Vagina (tissue), 2 donors: Measurements from ENCODE around the gene MIOS.

Experiments used
- POLR2A ChIP-seq, 2 donors: fragments of 450-650 bp; IDR thresholded peaks; one replicate each; pipeline ENCODE4 v1.6.1; 2017; ENCODE audit warnings: antibody characterized with exemption in 2 of 2, mild to moderate bottlenecking in 2 of 2, moderate library complexity in 2 of 2
- TF ChIP-seq, protein P1 (sequence below), 3 experiments: fragments of 450-650 bp in 2 of 3; fragments of 200-600 bp in 1 of 3; sonication (generic) in 1 of 3; IDR thresholded peaks; one replicate each; pipeline ENCODE4 v1.5.1; 2017 to 2019; ENCODE audit warnings: antibody characterized with exemption in 3 of 3, mild to moderate bottlenecking in 2 of 3, moderate library complexity in 2 of 3

DNA sequence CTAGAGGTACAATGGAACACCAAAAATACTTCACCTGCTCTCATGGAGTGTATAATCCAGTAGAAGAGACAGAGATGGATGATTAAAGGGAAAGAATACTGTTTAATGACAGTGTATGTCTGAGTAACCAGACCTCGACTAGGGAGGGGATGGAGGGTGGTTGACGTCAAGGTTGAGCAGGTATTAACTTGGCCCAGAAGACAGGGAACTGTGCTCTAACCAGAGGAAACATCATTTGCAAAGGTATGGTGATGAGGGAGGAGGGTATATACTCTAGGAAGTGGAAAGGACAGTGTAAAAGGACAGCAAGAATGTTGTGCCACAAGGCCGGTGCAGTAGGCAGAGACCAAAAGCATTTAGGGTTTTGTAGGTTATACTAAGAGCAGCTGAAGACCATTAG lies 2.9 kb downstream of the MIOS start:
- TF ChIP-seq, protein P1, sequence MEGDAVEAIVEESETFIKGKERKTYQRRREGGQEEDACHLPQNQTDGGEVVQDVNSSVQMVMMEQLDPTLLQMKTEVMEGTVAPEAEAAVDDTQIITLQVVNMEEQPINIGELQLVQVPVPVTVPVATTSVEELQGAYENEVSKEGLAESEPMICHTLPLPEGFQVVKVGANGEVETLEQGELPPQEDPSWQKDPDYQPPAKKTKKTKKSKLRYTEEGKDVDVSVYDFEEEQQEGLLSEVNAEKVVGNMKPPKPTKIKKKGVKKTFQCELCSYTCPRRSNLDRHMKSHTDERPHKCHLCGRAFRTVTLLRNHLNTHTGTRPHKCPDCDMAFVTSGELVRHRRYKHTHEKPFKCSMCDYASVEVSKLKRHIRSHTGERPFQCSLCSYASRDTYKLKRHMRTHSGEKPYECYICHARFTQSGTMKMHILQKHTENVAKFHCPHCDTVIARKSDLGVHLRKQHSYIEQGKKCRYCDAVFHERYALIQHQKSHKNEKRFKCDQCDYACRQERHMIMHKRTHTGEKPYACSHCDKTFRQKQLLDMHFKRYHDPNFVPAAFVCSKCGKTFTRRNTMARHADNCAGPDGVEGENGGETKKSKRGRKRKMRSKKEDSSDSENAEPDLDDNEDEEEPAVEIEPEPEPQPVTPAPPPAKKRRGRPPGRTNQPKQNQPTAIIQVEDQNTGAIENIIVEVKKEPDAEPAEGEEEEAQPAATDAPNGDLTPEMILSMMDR (IDR thresholded peaks at IDR 0.05) = no peak
- no peak for TF ChIP-seq POLR2A (IDR thresholded peaks at IDR 0.05)
